Activated CD8-positive, alpha-beta T cell treated with anti-CD3 and anti-CD28 coated beads for 36 hours (primary cell): ENCODE results near the gene LIN7C. TPM values are rescaled to one million over a fixed set of nuclear protein-coding genes. Genes with fewer than 3 reads are reported as not detected.
"Not testable (repeated sequence)": the region's sequence is repeated elsewhere in the genome, so short reads cannot be mapped to it uniquely, and the experiment has no call there.

Experiments
- ATAC-seq: fragments of 200-7000 bp; cut with Tn5 transposase; one replicate; pipeline ENCODE4 v1.10.0; 2021; ENCODE audit warnings: mild to moderate bottlenecking, moderate library complexity
- CTCF ChIA-PET: fragments of 350-600 bp; sonication (Branson Sonifier 250); formaldehyde crosslinking; loops from one replicate; lab custom pipeline; 2021; ENCODE audit warnings: antibody characterized with exemption; lab: Charles Lee
- POLR2A ChIA-PET: fragments of 350-600 bp; sonication (Branson Sonifier 250); formaldehyde crosslinking; loops from one replicate; lab custom pipeline; 2021; ENCODE audit warnings: antibody characterized with exemption; lab: Charles Lee
- DNase-seq: peaks from one replicate; pipeline ENCODE4 v3.0.0-alpha.2; 2020
- H3K27ac Mint-ChIP-seq: one replicate; pipeline ENCODE4 v1.8.0; 2021; ENCODE audit warnings: mild to moderate bottlenecking, mixed read lengths
- H3K27me3 Mint-ChIP-seq: one replicate; pipeline ENCODE4 v1.8.0; 2021; ENCODE audit warnings: mixed read lengths
- H3K36me3 Mint-ChIP-seq: one replicate; pipeline ENCODE4 v1.8.0; 2021; ENCODE audit warnings: low read depth, mixed read lengths
- H3K4me1 Mint-ChIP-seq: one replicate; pipeline ENCODE4 v1.8.0; 2021; ENCODE audit warnings: low read depth, mixed read lengths
- H3K4me3 Mint-ChIP-seq: one replicate; pipeline ENCODE4 v1.8.0; 2021; ENCODE audit warnings: mild to moderate bottlenecking, moderate library complexity, mixed read lengths
- H3K9me3 Mint-ChIP-seq: one replicate; pipeline ENCODE4 v1.8.0; 2021; ENCODE audit warnings: mixed read lengths
- intact Hi-C: fragments of 100-400 bp; cut with micrococcal nuclease; formaldehyde crosslinking; loops from one replicate; pipeline ENCODE4 v1.10.0; 2022
- total RNA-seq, 2 experiments: library from RNA; stranded (reverse); gene quantifications; one replicate each; pipeline ENCODE4 v1.2.3, GENCODE V29; 2021
- TF ChIP-seq, protein P1 (sequence below): fragments of 200-600 bp; IDR thresholded peaks from one replicate; pipeline ENCODE4 v1.8.0; 2022; ENCODE audit warnings: antibody characterized with exemption, mild to moderate bottlenecking

LIN7C gene
- total RNA-seq, 2 experiments from 2014 or later = 26.9 to 28.9 TPM

DNA sequence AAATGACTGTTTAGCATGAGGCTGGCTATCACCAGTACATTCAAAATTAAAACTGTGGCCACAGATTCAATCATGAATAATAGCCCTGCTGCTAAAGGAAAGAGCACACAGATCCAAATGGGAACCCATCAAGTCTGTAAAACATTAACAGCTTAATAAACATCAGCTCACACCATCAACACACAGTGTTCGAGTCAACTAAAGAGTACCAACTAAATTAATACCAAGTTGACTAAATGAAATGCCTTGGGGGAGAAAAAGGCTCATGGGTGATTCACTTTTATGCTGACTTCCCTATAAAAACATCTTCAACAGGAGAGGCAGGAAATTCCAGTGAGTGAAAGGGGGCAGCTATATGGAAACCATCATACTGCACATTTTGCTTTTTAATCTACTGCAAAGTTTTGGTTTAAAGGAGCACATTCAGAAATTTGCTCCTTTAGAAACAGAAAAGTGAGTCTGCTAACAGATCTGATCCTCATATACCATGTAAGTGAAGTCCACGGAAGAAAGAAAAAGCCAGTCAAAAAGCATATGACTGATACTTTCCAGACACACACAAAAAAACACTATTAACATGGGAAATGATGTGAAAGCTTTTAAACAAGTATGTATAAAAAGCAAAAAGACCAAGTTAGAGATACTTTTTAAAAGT, 50.3 kb downstream of the LIN7C start:
- no peak overlapping the region for H3K4me3 Mint-ChIP-seq
- CTCF ChIA-PET = interaction anchor here (1.2 kb wide), 1 partner anchor 29 kb away, joined by 4 read pairs; no protein-coding TSS in a partner anchor
- no peaks in the 10 kb centered on the region for H3K36me3 Mint-ChIP-seq
- intact Hi-C loops = no loop called here
- no peaks in the 10 kb centered on the region for H3K9me3 Mint-ChIP-seq
- DNase-seq (no peak), ATAC-seq (no peak)
- TF ChIP-seq, protein P1, sequence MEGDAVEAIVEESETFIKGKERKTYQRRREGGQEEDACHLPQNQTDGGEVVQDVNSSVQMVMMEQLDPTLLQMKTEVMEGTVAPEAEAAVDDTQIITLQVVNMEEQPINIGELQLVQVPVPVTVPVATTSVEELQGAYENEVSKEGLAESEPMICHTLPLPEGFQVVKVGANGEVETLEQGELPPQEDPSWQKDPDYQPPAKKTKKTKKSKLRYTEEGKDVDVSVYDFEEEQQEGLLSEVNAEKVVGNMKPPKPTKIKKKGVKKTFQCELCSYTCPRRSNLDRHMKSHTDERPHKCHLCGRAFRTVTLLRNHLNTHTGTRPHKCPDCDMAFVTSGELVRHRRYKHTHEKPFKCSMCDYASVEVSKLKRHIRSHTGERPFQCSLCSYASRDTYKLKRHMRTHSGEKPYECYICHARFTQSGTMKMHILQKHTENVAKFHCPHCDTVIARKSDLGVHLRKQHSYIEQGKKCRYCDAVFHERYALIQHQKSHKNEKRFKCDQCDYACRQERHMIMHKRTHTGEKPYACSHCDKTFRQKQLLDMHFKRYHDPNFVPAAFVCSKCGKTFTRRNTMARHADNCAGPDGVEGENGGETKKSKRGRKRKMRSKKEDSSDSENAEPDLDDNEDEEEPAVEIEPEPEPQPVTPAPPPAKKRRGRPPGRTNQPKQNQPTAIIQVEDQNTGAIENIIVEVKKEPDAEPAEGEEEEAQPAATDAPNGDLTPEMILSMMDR = no peak
- no peak overlapping the region for H3K27ac Mint-ChIP-seq
- POLR2A ChIA-PET = no interaction called here
- no peaks in the 10 kb centered on the region for H3K4me1 Mint-ChIP-seq
- peaks cover 5% of the 10 kb centered on the region for H3K27me3 Mint-ChIP-seq

DNA sequence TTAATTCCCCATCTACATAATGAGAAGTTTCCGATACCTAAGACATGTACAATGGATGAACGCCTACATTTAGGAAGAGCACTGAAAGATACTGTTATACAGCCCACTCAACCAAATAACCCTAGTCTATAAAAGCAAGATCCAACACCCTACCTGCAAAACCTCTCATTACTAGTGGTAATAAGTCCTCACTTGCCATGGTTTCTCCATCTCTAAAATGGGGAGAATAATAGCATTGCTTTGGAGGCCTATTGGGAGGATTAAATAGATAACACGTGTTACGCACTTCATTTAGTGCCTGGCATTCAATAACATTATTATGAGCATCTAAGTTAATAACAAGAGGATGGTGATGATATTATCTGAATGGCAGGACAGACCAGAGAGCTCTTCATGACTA, 50.9 kb downstream of the LIN7C start:
- TF ChIP-seq, protein P1 = no peak
- ChIA-PET CTCF (no interaction called here), POLR2A (no interaction called here)
- no peaks in the 10 kb centered on the region for H3K9me3 Mint-ChIP-seq
- intact Hi-C loops = no loop called here
- no peak overlapping the region for H3K4me3 Mint-ChIP-seq
- no peak for DNase-seq
- no peak overlapping the region for H3K27ac Mint-ChIP-seq
- no peak for ATAC-seq
- H3K36me3 Mint-ChIP-seq = no peaks in the 10 kb centered on the region
- H3K4me1 Mint-ChIP-seq = no peaks in the 10 kb centered on the region
- peaks cover 5% of the 10 kb centered on the region for H3K27me3 Mint-ChIP-seq

DNA sequence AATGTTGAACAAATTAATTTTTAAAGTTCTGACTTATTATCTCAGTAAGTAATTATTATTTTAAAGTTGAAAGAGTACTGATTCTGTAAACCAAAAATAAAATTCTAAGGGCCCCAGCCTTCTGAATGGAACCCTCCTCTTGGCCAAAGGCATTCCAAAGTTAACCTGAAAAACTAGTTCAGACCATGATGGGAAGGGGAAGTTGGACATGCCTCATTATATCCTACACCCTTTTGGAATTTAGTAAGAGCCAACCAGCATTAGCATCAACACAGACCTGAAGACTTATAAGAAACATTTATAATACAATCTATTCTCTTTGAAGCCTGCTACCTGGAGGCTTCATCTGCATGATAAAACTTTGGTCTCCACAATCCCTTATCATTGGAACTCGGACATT, 52.9 kb downstream of the LIN7C start:
- Mint-ChIP-seq H3K4me3 (no peak overlapping the region), H3K36me3 (no peaks in the 10 kb centered on the region), H3K27ac (no peak overlapping the region), H3K27me3 (peaks cover 5% of the 10 kb centered on the region), H3K9me3 (no peaks in the 10 kb centered on the region), H3K4me1 (no peaks in the 10 kb centered on the region)
- no peak for DNase-seq
- TF ChIP-seq, protein P1 = no peak
- intact Hi-C loops = no loop called here
- ATAC-seq = no peak
- POLR2A ChIA-PET = no interaction called here
- CTCF ChIA-PET = no interaction called here

DNA sequence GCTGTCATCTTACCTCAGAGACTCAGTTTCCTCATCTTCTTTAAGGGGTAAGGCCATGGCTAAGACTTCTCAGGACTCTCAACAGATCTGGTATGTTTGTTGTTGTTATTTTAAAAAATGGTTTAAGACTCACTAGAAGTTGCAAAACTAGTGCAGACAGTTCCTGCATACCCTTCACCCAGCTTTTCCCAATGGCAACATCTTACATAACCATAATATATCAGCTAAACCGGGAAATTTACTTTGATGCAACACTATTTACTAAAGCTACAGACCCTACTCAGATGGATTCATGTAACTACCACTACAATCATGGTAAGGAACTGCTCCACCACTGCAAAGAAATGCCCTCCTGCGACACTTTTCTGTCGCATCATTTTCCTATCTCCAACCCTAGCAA, 54.4 kb downstream of the LIN7C start:
- ChIA-PET POLR2A (interaction anchor here (0.6 kb wide), 1 partner anchor 954 kb away, joined by 4 read pairs; no protein-coding TSS in a partner anchor), CTCF (interaction anchor here (1.0 kb wide), 1 partner anchor 13 kb away, joined by 3 read pairs; no protein-coding TSS in a partner anchor)
- intact Hi-C loops = no loop called here
- no peaks in the 10 kb centered on the region for H3K36me3 Mint-ChIP-seq
- H3K4me3 Mint-ChIP-seq = no peak overlapping the region
- H3K4me1 Mint-ChIP-seq = no peaks in the 10 kb centered on the region
- TF ChIP-seq, protein P1 = no peak
- no peak overlapping the region for H3K27ac Mint-ChIP-seq
- DNase-seq (no peak), ATAC-seq (no peak)
- peaks cover 5% of the 10 kb centered on the region for H3K27me3 Mint-ChIP-seq
- H3K9me3 Mint-ChIP-seq = no peaks in the 10 kb centered on the region

DNA sequence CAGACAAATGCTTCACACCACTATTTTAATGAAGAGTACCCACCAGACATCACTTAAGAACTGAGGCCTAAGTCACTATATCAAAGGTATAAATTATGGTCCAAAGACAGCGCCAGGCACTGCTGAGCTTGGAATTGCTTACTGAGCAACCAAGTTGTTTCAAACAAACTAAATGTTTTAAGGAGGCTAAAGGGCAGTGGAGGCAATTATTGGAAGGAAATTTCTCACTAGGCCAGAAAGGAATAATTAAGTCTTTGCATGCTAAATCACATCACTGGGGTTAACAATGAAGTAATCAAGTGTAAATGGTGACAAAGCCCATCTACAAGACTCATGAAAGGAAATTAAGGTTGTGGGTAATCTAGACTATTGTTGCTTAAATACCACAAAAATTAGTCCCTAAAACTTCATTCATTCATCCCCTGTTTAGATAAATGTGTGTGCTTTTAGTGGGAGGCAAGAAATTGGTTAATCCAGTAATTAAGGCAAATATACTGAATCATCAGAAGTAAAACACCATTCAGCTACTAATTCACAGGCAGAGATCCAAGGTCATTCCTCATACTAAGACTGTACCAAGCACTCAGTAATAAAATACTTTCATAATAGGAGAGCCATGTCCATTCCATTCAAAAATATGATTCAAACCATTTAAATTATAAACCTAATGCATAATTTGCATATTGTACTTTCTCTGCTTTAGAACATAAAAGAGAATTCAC, 55.2 kb downstream of the LIN7C start:
- Mint-ChIP-seq H3K4me3 (no peak overlapping the region), H3K27me3 (peaks cover 5% of the 10 kb centered on the region), H3K27ac (no peak overlapping the region), H3K9me3 (no peaks in the 10 kb centered on the region), H3K36me3 (no peaks in the 10 kb centered on the region), H3K4me1 (no peaks in the 10 kb centered on the region)
- DNase-seq (no peak), ATAC-seq (no peak)
- ChIA-PET POLR2A (no interaction called here), CTCF (no interaction called here)
- TF ChIP-seq, protein P1 = no peak
- intact Hi-C loops = no loop called here

DNA sequence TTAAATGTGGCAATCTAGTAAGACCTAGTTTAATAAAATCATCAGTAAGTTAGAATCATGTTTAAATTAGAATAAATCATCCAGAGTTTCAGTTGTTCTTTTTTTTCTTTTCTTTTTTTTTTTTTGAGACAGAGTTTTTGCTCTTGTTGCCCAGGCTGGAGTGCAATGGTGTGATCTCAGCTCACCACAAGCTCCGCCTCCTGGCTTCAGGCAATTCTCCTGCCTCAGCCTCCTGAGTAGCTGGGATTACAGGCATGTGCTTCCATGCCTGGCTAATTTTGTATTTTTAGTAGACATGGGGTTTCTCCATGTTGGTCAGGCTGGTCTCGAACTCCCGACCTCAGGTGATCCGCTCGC, 58.4 kb downstream of the LIN7C start:
- intact Hi-C loops, H3K27ac Mint-ChIP-seq, H3K9me3 Mint-ChIP-seq, H3K36me3 Mint-ChIP-seq, ATAC-seq, H3K4me1 Mint-ChIP-seq, DNase-seq, POLR2A ChIA-PET, H3K4me3 Mint-ChIP-seq, H3K27me3 Mint-ChIP-seq, CTCF ChIA-PET: not testable (repeated sequence)
